ENCODE results near the gene VPREB3. TPM values are rescaled to one million over a fixed set of nuclear protein-coding genes. Genes with fewer than 3 reads are reported as not detected.

The VPREB3 gene
- total and polyA plus RNA-seq, 2 of the 8 experiments (the other 6 are each of a cell fraction or from before 2014, with no cell fraction given), result 0.52 to 4.6 TPM

DNA sequence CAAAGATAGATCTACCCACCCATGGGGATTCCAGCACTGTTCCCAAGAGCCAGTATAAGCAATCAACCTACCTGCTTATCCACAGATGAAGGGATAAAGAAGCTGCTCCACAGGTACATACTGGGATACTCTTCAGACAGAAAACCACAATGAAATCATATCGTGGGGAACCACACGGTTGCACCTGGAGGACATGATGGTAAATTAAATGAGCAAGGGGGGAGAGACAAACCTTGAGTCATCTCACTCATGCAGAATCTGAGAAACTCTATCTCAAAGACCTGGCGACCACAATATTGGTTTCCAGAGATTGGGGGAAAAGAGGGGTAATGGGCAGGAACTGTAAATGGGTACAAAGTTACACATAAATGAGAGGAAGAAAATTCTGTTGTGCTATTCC, 48.9 kb downstream of the VPREB3 start:
- no peak overlapping the region for H4K5ac ChIP-seq (ENCODE audit: insufficient read length, low read depth, low read length)
- no peak overlapping the region for H3K56ac ChIP-seq (replicated peaks; ENCODE audit: insufficient read length, low read depth, low read length)
- no peak overlapping the region for H3K14ac ChIP-seq (ENCODE audit: insufficient read length)
- no peak overlapping the region for H3K18ac ChIP-seq (ENCODE audit: extremely low read depth, low read length)
- no peak overlapping the region for H2BK20ac ChIP-seq (ENCODE audit: low read length)
- no peak overlapping the region for H3K4me3 ChIP-seq (ENCODE audit: extremely low read depth in 1 of 4, insufficient read depth in 2 of 4, low read depth in 3 of 4, low read length in 4 of 4)
- H4K20me1 ChIP-seq (replicated peaks in 1 of 2; ENCODE audit: control insufficient read depth in 1 of 2, insufficient read depth in 2 of 2, low read length in 2 of 2), result peaks cover 6 to 10% of the 10 kb centered on the region in 2 experiments
- H2BK12ac ChIP-seq (ENCODE audit: low read depth, low read length), result no peak overlapping the region
- no peaks in the 10 kb centered on the region for H3K9me3 ChIP-seq (ENCODE audit: insufficient read depth in 2 of 2, low read depth in 1 of 2, low read length in 1 of 2)
- CTCF ChIA-PET (ENCODE audit: partially characterized antibody), result no interaction called here
- H3K79me2 ChIP-seq (ENCODE audit: control insufficient read depth in 1 of 2, insufficient read depth in 2 of 2, low read length in 2 of 2), result peaks cover 0 to 16% of the 10 kb centered on the region in 2 experiments; a peak in 2 of 4 replicates
- H3K4ac ChIP-seq (replicated peaks; ENCODE audit: insufficient read length, low read depth, low read length), result no peak overlapping the region
- FAIRE-seq, result no peak
- peaks cover 31 to 69% (median 55%) of the 10 kb centered on the region in 4 experiments for H3K36me3 ChIP-seq (ENCODE audit: control insufficient read depth in 2 of 4, insufficient read depth in 4 of 4, low read length in 3 of 4)
- no peak overlapping the region for H2AFZ ChIP-seq (ENCODE audit: low read length)
- no peaks in the 10 kb centered on the region for H3K27me3 ChIP-seq (replicated peaks in 1 of 4; ENCODE audit: control insufficient read depth in 3 of 4, extremely low read depth in 1 of 4, insufficient read depth in 3 of 4, low read length in 3 of 4)
- no peak overlapping the region for H4K91ac ChIP-seq (replicated peaks; ENCODE audit: insufficient read length, low read length)
- 92% methylated on average over 3 of the region's 3 CpGs; no CpG with 5 or more reads in 1 of the 2 experiments for WGBS, 2 experiments (ENCODE audit: extremely low coverage in 1 of 2, insufficient coverage in 1 of 2, insufficient read length in 1 of 2, insufficient replicate concordance in 2 of 2, low coverage in 1 of 2, low lambda C conversion rate in 2 of 2, missing lambda C conversion rate in 1 of 2)
- no peak overlapping the region for H2BK120ac ChIP-seq (replicated peaks; ENCODE audit: low read depth, low read length)
- POLR2A ChIA-PET (ENCODE audit: partially characterized antibody), result no interaction called here
- H2AK5ac ChIP-seq (ENCODE audit: low read depth, low read length), result no peak overlapping the region
- no peak overlapping the region for H4K8ac ChIP-seq (ENCODE audit: extremely low read depth, insufficient read depth, low read length)
- H3K4me1 ChIP-seq (replicated peaks in 1 of 4; ENCODE audit: control insufficient read depth in 3 of 4, insufficient read depth in 4 of 4, low read length in 3 of 4), result no peaks in the 10 kb centered on the region; a peak in 1 of 7 replicates
- H3K79me1 ChIP-seq (ENCODE audit: low read depth, low read length), result peaks cover 8% of the 10 kb centered on the region
- DNase-seq (ENCODE audit: low read depth in 1 of 2, low spot score in 2 of 2), result no peak
- no peak overlapping the region for H2BK15ac ChIP-seq (ENCODE audit: low read length)
- no peaks in the 10 kb centered on the region for H3K23me2 ChIP-seq (ENCODE audit: low read depth, low read length)
- no peak overlapping the region for H3K23ac ChIP-seq (ENCODE audit: insufficient read length)
- H3K9ac ChIP-seq (replicated peaks in 1 of 4; ENCODE audit: extremely low read depth in 1 of 4, low read depth in 3 of 4, low read length in 3 of 4), result no peak overlapping the region
- no peak overlapping the region for H3K4me2 ChIP-seq (ENCODE audit: insufficient read depth in 1 of 2, low read depth in 2 of 2, low read length in 2 of 2)
- no peak overlapping the region for H3K27ac ChIP-seq (ENCODE audit: low read depth, low read length)
- no peak overlapping the region for H2BK5ac ChIP-seq (ENCODE audit: low read depth, low read length)
- TF ChIP-seq CHD1 (IDR thresholded peaks at IDR 0.05; ENCODE audit: low read depth, low read length) (no peak), POLR2AphosphoS5 (IDR thresholded peaks at IDR 0.05; ENCODE audit: low read depth, low read length) (no peak), POLR2A (IDR thresholded peaks at IDR 0.05; ENCODE audit: control extremely low read depth in 1 of 2, low read depth in 2 of 2, low read length in 2 of 2) (no peak), SIX5 (IDR thresholded peaks at IDR 0.05; ENCODE audit: low read depth, low read length) (no peak), GTF2F1 (IDR thresholded peaks at IDR 0.05; ENCODE audit: borderline replicate concordance, low read depth, low read length) (no peak), FOSL1 (IDR thresholded peaks at IDR 0.05; ENCODE audit: insufficient read depth, low read depth, low read length) (no peak), KDM4A (IDR thresholded peaks at IDR 0.05; ENCODE audit: low read depth, low read length, severe bottlenecking) (no peak), PHF8 (conservative IDR thresholded peaks at IDR 0.05; ENCODE audit: low read depth, low read length) (no peak), SUZ12 (IDR thresholded peaks at IDR 0.05; ENCODE audit: low read length) (no peak)
- TF ChIP-seq, protein P1, sequence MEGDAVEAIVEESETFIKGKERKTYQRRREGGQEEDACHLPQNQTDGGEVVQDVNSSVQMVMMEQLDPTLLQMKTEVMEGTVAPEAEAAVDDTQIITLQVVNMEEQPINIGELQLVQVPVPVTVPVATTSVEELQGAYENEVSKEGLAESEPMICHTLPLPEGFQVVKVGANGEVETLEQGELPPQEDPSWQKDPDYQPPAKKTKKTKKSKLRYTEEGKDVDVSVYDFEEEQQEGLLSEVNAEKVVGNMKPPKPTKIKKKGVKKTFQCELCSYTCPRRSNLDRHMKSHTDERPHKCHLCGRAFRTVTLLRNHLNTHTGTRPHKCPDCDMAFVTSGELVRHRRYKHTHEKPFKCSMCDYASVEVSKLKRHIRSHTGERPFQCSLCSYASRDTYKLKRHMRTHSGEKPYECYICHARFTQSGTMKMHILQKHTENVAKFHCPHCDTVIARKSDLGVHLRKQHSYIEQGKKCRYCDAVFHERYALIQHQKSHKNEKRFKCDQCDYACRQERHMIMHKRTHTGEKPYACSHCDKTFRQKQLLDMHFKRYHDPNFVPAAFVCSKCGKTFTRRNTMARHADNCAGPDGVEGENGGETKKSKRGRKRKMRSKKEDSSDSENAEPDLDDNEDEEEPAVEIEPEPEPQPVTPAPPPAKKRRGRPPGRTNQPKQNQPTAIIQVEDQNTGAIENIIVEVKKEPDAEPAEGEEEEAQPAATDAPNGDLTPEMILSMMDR (IDR thresholded peaks at IDR 0.05; ENCODE audit: control extremely low read depth in 1 of 3, insufficient read depth in 1 of 3, low read depth in 1 of 3, low read length in 3 of 3), result no peak
- TF ChIP-seq, protein P2, sequence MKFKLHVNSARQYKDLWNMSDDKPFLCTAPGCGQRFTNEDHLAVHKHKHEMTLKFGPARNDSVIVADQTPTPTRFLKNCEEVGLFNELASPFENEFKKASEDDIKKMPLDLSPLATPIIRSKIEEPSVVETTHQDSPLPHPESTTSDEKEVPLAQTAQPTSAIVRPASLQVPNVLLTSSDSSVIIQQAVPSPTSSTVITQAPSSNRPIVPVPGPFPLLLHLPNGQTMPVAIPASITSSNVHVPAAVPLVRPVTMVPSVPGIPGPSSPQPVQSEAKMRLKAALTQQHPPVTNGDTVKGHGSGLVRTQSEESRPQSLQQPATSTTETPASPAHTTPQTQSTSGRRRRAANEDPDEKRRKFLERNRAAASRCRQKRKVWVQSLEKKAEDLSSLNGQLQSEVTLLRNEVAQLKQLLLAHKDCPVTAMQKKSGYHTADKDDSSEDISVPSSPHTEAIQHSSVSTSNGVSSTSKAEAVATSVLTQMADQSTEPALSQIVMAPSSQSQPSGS (IDR thresholded peaks at IDR 0.05; ENCODE audit: low read length), result no peak
